NCI-H1092 treated with DMSO at 0.1 percent for 48 hours (cell line): Measurements from ENCODE around the gene SIGLEC14.

Experiments
- DNase-seq: peaks from one replicate; lab custom pipeline; 2025; lab: John Stamatoyannopoulos, UW

The SIGLEC14 gene

GRCh38 chr19:51614789-51615188, 31.8 kb downstream of the SIGLEC14 start:
- no peak for DNase-seq

GRCh38 chr19:51610576-51610975, 36.0 kb downstream of the SIGLEC14 start:
- no peak for DNase-seq

- no peak for DNase-seq
Observed at GRCh38 chr19:51607920-51608562, 38.6 kb downstream of the SIGLEC14 start.

- DNase-seq: no peak
Observed at GRCh38 chr19:51607077-51607476, 39.5 kb downstream of the SIGLEC14 start.

GRCh38 chr19:51602189-51602854, 44.3 kb downstream of the SIGLEC14 start:
- DNase-seq: no peak

- DNase-seq: no peak
Observed at GRCh38 chr19:51600940-51601580, 45.6 kb downstream of the SIGLEC14 start.

GRCh38 chr19:51599084-51599483, 47.5 kb downstream of the SIGLEC14 start:
- DNase-seq: no peak

GRCh38 chr19:51598159-51598915, 48.3 kb downstream of the SIGLEC14 start:
- no peak for DNase-seq

GRCh38 chr19:51595190-51596175, 51.1 kb downstream of the SIGLEC14 start:
- DNase-seq: no peak

GRCh38 chr19:51594774-51595109, 51.9 kb downstream of the SIGLEC14 start:
- DNase-seq: no peak

- peak; percentile 89 for DNase-seq
Observed at GRCh38 chr19:51593969-51594773, 52.5 kb downstream of the SIGLEC14 start.

- no peak for DNase-seq
Observed at GRCh38 chr19:51593138-51593890, 53.3 kb downstream of the SIGLEC14 start.
